Esophagus squamous epithelium (tissue), 5 donors: ENCODE measurements around the gene FERMT3. TPM values are rescaled to one million over a fixed set of nuclear protein-coding genes. Genes with fewer than 3 reads are reported as not detected.

Experiments
- DNase-seq: peaks from one replicate; lab custom pipeline; 2025; lab: John Stamatoyannopoulos, UW
- H3K27ac ChIP-seq, 4 donors: fragments of 200-600 bp; sonication (generic); one replicate each; pipeline ENCODE4 v1.5.1; 2016 to 2019; ENCODE audit warnings: mild to moderate bottlenecking in 1 of 4
- H3K27me3 ChIP-seq, 4 donors: fragments of 200-600 bp; sonication (generic); 1 replicate in 3 of 4; 2 replicates in 1 of 4; pipeline versions ENCODE4 v1.5.1 to v1.6.0; 2017 to 2021; ENCODE audit warnings: antibody characterized with exemption in 1 of 4
- H3K36me3 ChIP-seq, 3 donors: fragments of 200-600 bp; sonication (generic); one replicate each; pipeline ENCODE4 v1.5.1; 2016 to 2019
- H3K4me1 ChIP-seq, 3 donors: fragments of 200-600 bp; sonication (generic); one replicate each; pipeline ENCODE4 v1.5.1; 2017 to 2019
- H3K4me3 ChIP-seq, 4 donors: fragments of 200-600 bp; sonication (generic); 1 replicate in 3 of 4; 2 replicates in 1 of 4; pipeline ENCODE4 v1.5.1; 2016 to 2019; ENCODE audit warnings: mild to moderate bottlenecking in 2 of 4, moderate library complexity in 1 of 4
- H3K9me3 ChIP-seq, 3 donors: fragments of 200-600 bp; sonication (generic); one replicate each; pipeline ENCODE4 v1.5.1; 2016 to 2019
- POLR2A ChIP-seq, 4 donors: fragments of 450-650 bp; IDR thresholded peaks; one replicate each; pipeline ENCODE4 v1.6.1; 2017; ENCODE audit warnings: antibody characterized with exemption in 4 of 4, mild to moderate bottlenecking in 4 of 4, moderate library complexity in 3 of 4
- WGBS, 2 donors: methylation state at CpG; one replicate each; pipeline ENCODE4 v1.1.5; 2018; 5-methylcytosine and 5-hydroxymethylcytosine counted together
- intact Hi-C: fragments of 100-400 bp; cut with DNase I; formaldehyde crosslinking; loops from one replicate; pipeline ENCODE4 v1.15.0; 2022
- total RNA-seq, 4 donors: library from RNA; depleted of rRNA; stranded (reverse); fragments of >200 nt; gene quantifications; one replicate each; pipeline ENCODE4 v1.1.0, GENCODE V29; 2016
- TF ChIP-seq, protein P1 (sequence below), 6 experiments: fragments of 450-650 bp in 4 of 6; fragments of 200-600 bp in 2 of 6; sonication (generic) in 2 of 6; IDR thresholded peaks; one replicate each; pipeline ENCODE4 v1.5.1; 2016 to 2019; ENCODE audit warnings: antibody characterized with exemption in 6 of 6, mild to moderate bottlenecking in 4 of 6, moderate library complexity in 4 of 6
- donor health status: DM: yes; HTN: yes; CAD: no.

FERMT3 gene
- total RNA-seq, 4 donors from 2014 or later, result 3.8 to 16.9 (median 10.6) TPM

DNA sequence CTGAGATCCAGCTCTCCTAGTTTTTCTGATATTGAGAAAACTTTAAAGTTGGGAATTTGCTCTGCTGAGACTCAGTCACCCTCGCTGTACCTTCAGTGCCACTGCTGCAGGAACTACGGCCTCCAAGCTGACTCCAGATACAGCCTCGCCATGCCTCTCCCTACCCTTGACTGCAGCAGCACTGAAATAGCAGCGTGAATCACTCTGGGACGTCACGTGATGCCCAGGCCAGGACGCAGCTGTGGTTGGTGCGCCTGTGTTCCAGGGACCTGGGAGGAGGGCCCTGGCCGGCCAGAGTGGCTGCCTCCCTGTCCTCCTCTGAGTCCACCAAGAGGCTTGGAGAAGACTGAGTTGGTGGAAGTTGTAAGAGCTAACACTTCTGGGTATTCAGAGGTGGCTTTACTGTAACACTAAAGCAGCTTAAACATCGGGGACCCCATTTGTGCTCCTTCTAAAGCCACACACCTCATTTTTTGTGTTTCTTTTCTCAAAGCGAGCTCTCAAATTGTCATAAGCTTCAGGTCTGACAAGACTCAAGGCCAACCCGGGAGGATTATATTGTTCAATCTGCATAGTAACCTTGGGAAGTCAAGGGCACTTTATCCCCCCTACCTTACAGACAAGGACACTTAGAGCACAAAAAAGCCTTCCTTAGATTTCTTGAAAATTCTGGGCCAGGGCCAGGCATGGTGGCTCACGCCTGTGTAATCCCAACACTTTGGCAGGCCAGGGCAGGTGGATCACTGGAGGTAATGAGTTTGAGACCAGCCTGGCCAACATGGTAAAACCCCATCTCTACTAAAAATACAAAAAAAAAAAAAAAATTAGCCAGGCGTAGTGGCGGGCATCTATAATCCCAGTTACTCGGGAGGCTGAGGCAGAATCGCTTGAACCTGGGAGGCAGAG lies 24.8 kb upstream of the FERMT3 start:
- DNase-seq, result peak; percentile 45
- Histone ChIP-seq H3K4me1 (peaks cover 26 to 48% (median 30%) of the 10 kb centered on the region in 3 donors), H3K4me3 (peak overlapping the region in 2 of 4 donors; percentile 3 to 19), H3K36me3 (no peaks in the 10 kb centered on the region), H3K9me3 (no peaks in the 10 kb centered on the region), H3K27me3 (no peaks in the 10 kb centered on the region), H3K27ac (peak overlapping the region; percentile 60 to 87 (median 81))
- WGBS, 2 donors, result 28 to 39% methylated on average over 11 to 12 of the region's 17 CpGs
- intact Hi-C loops, result no loop called here
- peak in 3 of 4 donors; percentile 61 to 77 (median 70) for TF ChIP-seq POLR2A (IDR thresholded peaks at IDR 0.05)
- TF ChIP-seq, protein P1, sequence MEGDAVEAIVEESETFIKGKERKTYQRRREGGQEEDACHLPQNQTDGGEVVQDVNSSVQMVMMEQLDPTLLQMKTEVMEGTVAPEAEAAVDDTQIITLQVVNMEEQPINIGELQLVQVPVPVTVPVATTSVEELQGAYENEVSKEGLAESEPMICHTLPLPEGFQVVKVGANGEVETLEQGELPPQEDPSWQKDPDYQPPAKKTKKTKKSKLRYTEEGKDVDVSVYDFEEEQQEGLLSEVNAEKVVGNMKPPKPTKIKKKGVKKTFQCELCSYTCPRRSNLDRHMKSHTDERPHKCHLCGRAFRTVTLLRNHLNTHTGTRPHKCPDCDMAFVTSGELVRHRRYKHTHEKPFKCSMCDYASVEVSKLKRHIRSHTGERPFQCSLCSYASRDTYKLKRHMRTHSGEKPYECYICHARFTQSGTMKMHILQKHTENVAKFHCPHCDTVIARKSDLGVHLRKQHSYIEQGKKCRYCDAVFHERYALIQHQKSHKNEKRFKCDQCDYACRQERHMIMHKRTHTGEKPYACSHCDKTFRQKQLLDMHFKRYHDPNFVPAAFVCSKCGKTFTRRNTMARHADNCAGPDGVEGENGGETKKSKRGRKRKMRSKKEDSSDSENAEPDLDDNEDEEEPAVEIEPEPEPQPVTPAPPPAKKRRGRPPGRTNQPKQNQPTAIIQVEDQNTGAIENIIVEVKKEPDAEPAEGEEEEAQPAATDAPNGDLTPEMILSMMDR (IDR thresholded peaks at IDR 0.05), result peak in 2 of 6 experiments; percentile 4 to 29

DNA sequence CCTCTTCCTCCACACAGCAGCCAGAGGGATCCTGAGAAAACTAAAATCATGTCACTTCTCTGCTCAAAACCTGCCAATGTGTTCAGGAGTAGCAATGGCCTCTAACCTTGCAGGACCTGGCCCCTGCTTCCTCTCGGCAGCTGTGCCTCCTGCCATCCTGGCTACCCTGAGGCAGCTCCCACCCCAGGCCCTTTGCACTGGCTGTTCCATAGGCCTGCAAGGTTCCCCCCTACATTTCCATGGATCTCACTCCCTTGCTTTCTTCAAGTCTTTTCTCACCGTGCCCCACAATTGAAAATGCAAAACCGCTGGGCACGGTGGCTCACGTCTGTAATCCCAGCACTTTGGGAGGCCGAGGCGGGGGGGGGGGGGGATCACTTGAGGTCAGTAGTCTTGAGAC lies 22.6 kb upstream of the FERMT3 start:
- intact Hi-C loops, result no loop called here

DNA sequence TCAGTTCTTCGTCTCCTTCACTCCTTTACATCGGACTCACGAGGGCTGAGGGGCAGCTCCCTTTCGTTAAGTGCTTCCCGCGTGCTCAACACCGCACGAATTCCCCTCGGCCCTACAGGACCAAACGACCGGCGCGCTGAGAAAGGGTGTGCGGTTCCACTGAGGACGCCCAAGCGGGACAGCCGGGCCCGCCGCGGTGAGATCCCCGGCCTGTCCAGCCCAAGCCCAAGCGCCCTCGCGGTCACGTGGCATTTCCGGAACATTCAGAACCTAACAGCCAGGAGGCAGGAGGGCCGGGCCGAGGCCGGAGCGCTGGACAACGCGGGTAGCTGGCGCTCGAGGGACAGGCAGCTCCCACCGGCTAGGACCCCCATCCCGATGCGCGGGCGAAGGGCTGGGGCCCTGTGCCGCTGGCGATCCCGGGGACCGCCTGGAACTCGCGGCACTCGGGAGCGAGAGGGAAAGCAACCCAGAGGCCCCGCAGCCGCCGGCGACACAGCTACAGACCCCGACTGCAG lies 21.3 kb upstream of the FERMT3 start:
- Histone ChIP-seq H3K27me3 (no peaks in the 10 kb centered on the region), H3K27ac (peak overlapping the region; percentile 86 to 100 (median 96)), H3K4me3 (peak overlapping the region in 3 of 4 donors; percentile 47 to 89 (median 64)), H3K9me3 (no peaks in the 10 kb centered on the region), H3K4me1 (peaks cover 30 to 48% (median 46%) of the 10 kb centered on the region in 3 donors), H3K36me3 (peaks cover 0 to 17% (median 0%) of the 10 kb centered on the region in 3 donors)
- WGBS, 2 donors, result 0% methylated on average over 17 of the region's 52 CpGs; no CpG with 5 or more reads in 1 of the 2 donors
- TF ChIP-seq, protein P1 (IDR thresholded peaks at IDR 0.05), result peak in 5 of 6 experiments; percentile 28 to 59 (median 52)
- TF ChIP-seq POLR2A (IDR thresholded peaks at IDR 0.05), result peak in 3 of 4 donors; percentile 61 to 98 (median 98)
- intact Hi-C loops, result no loop called here
- DNase-seq, result no peak

More for the DNA sequence above, 22.6 kb upstream of the FERMT3 start:
- H3K27ac ChIP-seq, result peak overlapping the region in 3 of 4 donors; percentile 54 to 100 (median 95)
- TF ChIP-seq, protein P1 (IDR thresholded peaks at IDR 0.05), result no peak
- no peak for TF ChIP-seq POLR2A (IDR thresholded peaks at IDR 0.05)
- no peaks in the 10 kb centered on the region for H3K27me3 ChIP-seq
- peaks cover 0 to 6% (median 0%) of the 10 kb centered on the region in 3 donors for H3K36me3 ChIP-seq
- peaks cover 26 to 48% (median 38%) of the 10 kb centered on the region in 3 donors for H3K4me1 ChIP-seq
- no peak for DNase-seq
- no peaks in the 10 kb centered on the region for H3K9me3 ChIP-seq
- 80% methylated on average over 1 of the region's 7 CpGs; no CpG with 5 or more reads in 1 of the 2 donors for WGBS, 2 donors
- no peak overlapping the region for H3K4me3 ChIP-seq

DNA sequence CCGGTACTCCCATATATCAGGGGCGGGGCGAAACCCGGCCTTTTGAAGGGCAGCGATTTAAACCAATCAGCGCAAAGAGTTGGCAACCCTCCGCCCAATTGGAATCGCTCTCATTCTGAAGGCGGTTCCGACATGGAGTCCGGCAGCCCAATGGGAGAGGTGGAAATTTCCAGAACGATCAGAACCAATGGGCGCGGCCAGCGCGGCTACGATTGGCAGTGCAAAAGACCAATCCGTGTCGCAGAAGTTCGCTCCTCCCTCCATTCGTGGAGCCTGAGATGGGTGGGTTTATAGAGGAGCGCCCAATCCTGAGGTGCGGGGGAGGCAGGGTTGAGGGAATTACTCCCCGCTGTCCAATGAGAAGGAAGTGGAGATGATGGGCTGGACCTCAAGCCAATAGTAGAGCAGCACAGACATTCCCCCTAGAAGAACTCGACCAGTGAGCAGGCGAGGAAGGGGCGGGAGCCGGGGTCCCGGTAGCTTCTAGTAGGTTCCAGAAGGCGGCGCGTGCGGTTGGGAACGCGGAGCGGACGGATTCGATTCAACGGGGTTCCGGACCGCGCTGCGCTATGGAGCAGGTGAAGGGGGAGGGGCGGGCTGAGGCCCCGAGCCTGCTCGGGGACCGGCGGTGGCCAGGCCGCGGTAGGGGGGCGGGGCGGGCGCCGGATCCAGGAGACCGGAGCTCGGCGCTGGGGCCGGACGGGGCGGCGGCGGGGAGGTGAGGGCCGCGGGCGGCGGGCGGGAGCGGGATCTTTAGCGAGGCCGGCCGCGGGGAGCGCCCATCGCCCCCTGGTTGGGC lies 20.6 kb upstream of the FERMT3 start, which contains the start of gene STIP1:
TSS of gene STIP1 (plus strand) at position 479 of the 799 bp plus-strand sequence. CDS start at position 570, 91 bp downstream.
- TF ChIP-seq, protein P1 (IDR thresholded peaks at IDR 0.05), result peak in 4 of 6 experiments; percentile 14 to 56 (median 38)
- TF ChIP-seq POLR2A (IDR thresholded peaks at IDR 0.05), result peak in 3 of 4 donors; percentile 10 to 68 (median 58)
- DNase-seq, result peak; percentile 98
- intact Hi-C loops, result no loop called here
- Histone ChIP-seq H3K4me1 (peaks cover 26 to 45% (median 44%) of the 10 kb centered on the region in 3 donors), H3K9me3 (no peaks in the 10 kb centered on the region), H3K27me3 (no peaks in the 10 kb centered on the region), H3K36me3 (peaks cover 0 to 24% (median 0%) of the 10 kb centered on the region in 3 donors), H3K27ac (peak within 1 kb of the TSS; percentile 86 to 100 (median 96)), H3K4me3 (peak within 1 kb of the TSS in 3 of 4 donors; percentile 47 to 89 (median 64))
- WGBS, 2 donors, result 1% methylated on average over 19 to 21 of the region's 74 CpGs
